ENCODE data around the gene TRIM32. TPM values are rescaled to one million over a fixed set of nuclear protein-coding genes. Genes with fewer than 3 reads are reported as not detected.

The TRIM32 gene
- total RNA-seq, 1 donor from 2014 or later = 26.4 TPM

GRCh38 chr9:116691607-116692006 lies 4.5 kb downstream of the TRIM32 start:
- no peak for DNase-seq (ENCODE audit: low read depth)
- Histone ChIP-seq H3K27me3 (ENCODE audit: control insufficient read depth, insufficient read depth, low read length) (no peaks in the 10 kb centered on the region), H3K4me3 (ENCODE audit: low read depth, low read length) (no peak overlapping the region), H3K36me3 (ENCODE audit: control insufficient read depth, insufficient read depth, low read length) (no peaks in the 10 kb centered on the region)
- no peak for TF ChIP-seq CTCF (IDR thresholded peaks at IDR 0.05; ENCODE audit: insufficient read depth, low read length, poor library complexity, severe bottlenecking)

- no peak for TF ChIP-seq CTCF (IDR thresholded peaks at IDR 0.05; ENCODE audit: insufficient read depth, low read length, poor library complexity, severe bottlenecking)
- no peaks in the 10 kb centered on the region for H3K27me3 ChIP-seq (ENCODE audit: control insufficient read depth, insufficient read depth, low read length)
- DNase-seq (ENCODE audit: low read depth) = no peak
- H3K36me3 ChIP-seq (ENCODE audit: control insufficient read depth, insufficient read depth, low read length) = no peaks in the 10 kb centered on the region
- no peak overlapping the region for H3K4me3 ChIP-seq (ENCODE audit: low read depth, low read length)
Observed at GRCh38 chr9:116692616-116693015, 5.5 kb downstream of the TRIM32 start.

- Histone ChIP-seq H3K27me3 (ENCODE audit: control insufficient read depth, insufficient read depth, low read length) (no peaks in the 10 kb centered on the region), H3K36me3 (ENCODE audit: control insufficient read depth, insufficient read depth, low read length) (no peaks in the 10 kb centered on the region), H3K4me3 (ENCODE audit: low read depth, low read length) (no peak overlapping the region)
- TF ChIP-seq CTCF (IDR thresholded peaks at IDR 0.05; ENCODE audit: insufficient read depth, low read length, poor library complexity, severe bottlenecking) = no peak
- DNase-seq (ENCODE audit: low read depth) = no peak
Observed at GRCh38 chr9:116693233-116693731, 6.2 kb downstream of the TRIM32 start.

GRCh38 chr9:116694785-116695291 lies 7.7 kb downstream of the TRIM32 start:
- H3K36me3 ChIP-seq (ENCODE audit: control insufficient read depth, insufficient read depth, low read length) = no peaks in the 10 kb centered on the region
- no peak overlapping the region for H3K4me3 ChIP-seq (ENCODE audit: low read depth, low read length)
- DNase-seq (ENCODE audit: low read depth) = no peak
- TF ChIP-seq CTCF (IDR thresholded peaks at IDR 0.05; ENCODE audit: insufficient read depth, low read length, poor library complexity, severe bottlenecking) = no peak
- H3K27me3 ChIP-seq (ENCODE audit: control insufficient read depth, insufficient read depth, low read length) = no peaks in the 10 kb centered on the region

- Histone ChIP-seq H3K27me3 (ENCODE audit: control insufficient read depth, insufficient read depth, low read length) (no peaks in the 10 kb centered on the region), H3K36me3 (ENCODE audit: control insufficient read depth, insufficient read depth, low read length) (peaks cover 1% of the 10 kb centered on the region), H3K4me3 (ENCODE audit: low read depth, low read length) (no peak overlapping the region)
- TF ChIP-seq CTCF (IDR thresholded peaks at IDR 0.05; ENCODE audit: insufficient read depth, low read length, poor library complexity, severe bottlenecking) = no peak
- DNase-seq (ENCODE audit: low read depth) = no peak
Observed at GRCh38 chr9:116695438-116695837, 8.3 kb downstream of the TRIM32 start.

- Histone ChIP-seq H3K36me3 (ENCODE audit: control insufficient read depth, insufficient read depth, low read length) (peaks cover 1% of the 10 kb centered on the region), H3K27me3 (ENCODE audit: control insufficient read depth, insufficient read depth, low read length) (no peaks in the 10 kb centered on the region), H3K4me3 (ENCODE audit: low read depth, low read length) (no peak overlapping the region)
- no peak for DNase-seq (ENCODE audit: low read depth)
- no peak for TF ChIP-seq CTCF (IDR thresholded peaks at IDR 0.05; ENCODE audit: insufficient read depth, low read length, poor library complexity, severe bottlenecking)
Observed at GRCh38 chr9:116697362-116697761, 10.3 kb downstream of the TRIM32 start.

All from kidney epithelial cell (primary cell).